GM23338 (cell line): ENCODE results near the gene ANXA3. TPM values are rescaled to one million over a fixed set of nuclear protein-coding genes. Genes with fewer than 3 reads are reported as not detected.

Source experiments
- ATAC-seq: fragments of 200-7000 bp; cut with Tn5 transposase; 3 replicates; pipeline ENCODE4 v1.9.1; 2020
- DNase-seq: peaks from one replicate; pipeline ENCODE4 v3.0.0-alpha.2; 2015; ENCODE audit warnings: low spot score
- H2AFZ ChIP-seq: fragments of 200-600 bp; sonication (generic); 2 replicates; pipeline ENCODE4 v1.8.0; 2016; ENCODE audit warnings: antibody characterized with exemption, mild to moderate bottlenecking, moderate library complexity
- H3F3A ChIP-seq: fragments of 200-600 bp; sonication (generic); replicated peaks from 2 replicates; pipeline ENCODE4 v1.8.0; 2017; ENCODE audit warnings: antibody characterized with exemption, mixed run types, low read depth
- H3K27ac ChIP-seq: fragments of 200-600 bp; sonication (generic); 2 replicates; pipeline ENCODE4 v1.6.1; 2016; ENCODE audit warnings: low read depth
- H3K27me3 ChIP-seq: fragments of 200-600 bp; sonication (generic); 2 replicates; pipeline ENCODE4 v1.8.0; 2016; ENCODE audit warnings: mild to moderate bottlenecking, mixed run types, moderate library complexity; ENCODE audit not compliant: insufficient read depth
- H3K36me3 ChIP-seq: fragments of 200-600 bp; sonication (generic); 2 replicates; pipeline ENCODE4 v1.8.0; 2016; ENCODE audit warnings: mild to moderate bottlenecking; ENCODE audit not compliant: insufficient read depth
- H3K4me1 ChIP-seq: fragments of 200-600 bp; sonication (generic); 2 replicates; pipeline ENCODE4 v1.8.0; 2016; ENCODE audit warnings: mild to moderate bottlenecking, moderate library complexity; ENCODE audit not compliant: insufficient read depth
- H3K4me2 ChIP-seq: fragments of 200-600 bp; sonication (generic); 2 replicates; pipeline ENCODE4 v1.7.1; 2017; ENCODE audit warnings: mixed run types
- H3K4me3 ChIP-seq: fragments of 200-600 bp; sonication (generic); 2 replicates; pipeline ENCODE4 v1.6.1; 2016; ENCODE audit warnings: mixed run types
- H3K79me2 ChIP-seq: fragments of 200-600 bp; sonication (generic); replicated peaks from 2 replicates; pipeline ENCODE4 v1.8.0; 2017; ENCODE audit warnings: mild to moderate bottlenecking; ENCODE audit not compliant: insufficient read depth
- H3K9me2 ChIP-seq: fragments of 200-600 bp; sonication (generic); 2 replicates; pipeline ENCODE4 v1.8.0; 2017; ENCODE audit not compliant: insufficient read depth
- H4K20me1 ChIP-seq: fragments of 200-600 bp; sonication (generic); replicated peaks from 2 replicates; pipeline ENCODE4 v1.8.0; 2017; ENCODE audit warnings: mild to moderate bottlenecking; ENCODE audit not compliant: insufficient read depth
- H3K27ac Mint-ChIP-seq: 2 replicates; pipeline ENCODE4 v1.8.0; 2020; ENCODE audit warnings: inconsistent platforms, mild to moderate bottlenecking, moderate library complexity, mixed read lengths
- H3K27me3 Mint-ChIP-seq: 3 replicates; pipeline ENCODE4 v1.8.0; 2022; ENCODE audit warnings: low read depth, mild to moderate bottlenecking, moderate library complexity, mixed read lengths, inconsistent platforms; ENCODE audit not compliant: insufficient read depth, poor library complexity
- H3K36me3 Mint-ChIP-seq: 3 replicates; pipeline ENCODE4 v1.8.0; 2021; ENCODE audit warnings: low read depth, mild to moderate bottlenecking, inconsistent platforms, moderate library complexity, mixed read lengths
- H3K4me1 Mint-ChIP-seq: 3 replicates; pipeline ENCODE4 v1.8.0; 2020; ENCODE audit warnings: mild to moderate bottlenecking, inconsistent platforms, mixed read lengths
- H3K4me3 Mint-ChIP-seq: 3 replicates; pipeline ENCODE4 v1.8.0; 2021; ENCODE audit warnings: moderate library complexity, mild to moderate bottlenecking, inconsistent platforms, mixed read lengths
- H3K9me3 Mint-ChIP-seq: 3 replicates; pipeline ENCODE4 v1.8.0; 2020; ENCODE audit warnings: moderate library complexity, mild to moderate bottlenecking, inconsistent platforms, mixed read lengths
- CTCF ChIP-seq, 2 experiments: fragments of 200-600 bp in 1 of 2; sonication (generic) in 1 of 2; conservative IDR thresholded peaks; 2 replicates each; pipeline versions ENCODE4 v1.5.1 to v1.6.1; 2016 to 2017; ENCODE audit warnings: antibody characterized with exemption in 2 of 2, low read depth in 2 of 2, mild to moderate bottlenecking in 2 of 2, moderate library complexity in 1 of 2
- EZH2 ChIP-seq: fragments of 200-600 bp; sonication (generic); IDR thresholded peaks from one replicate; pipeline ENCODE4 v1.8.0; 2017; ENCODE audit warnings: antibody characterized with exemption, mild to moderate bottlenecking, low read depth; ENCODE audit not compliant: unreplicated experiment
- EZH2phosphoT487 ChIP-seq: fragments of 200-600 bp; sonication (generic); IDR thresholded peaks from one replicate; pipeline ENCODE4 v1.8.1; 2018; ENCODE audit warnings: antibody characterized with exemption; ENCODE audit not compliant: unreplicated experiment
- POLR2AphosphoS5 ChIP-seq: IDR thresholded peaks from 2 replicates; pipeline ENCODE4 v1.6.1; 2016; ENCODE audit warnings: antibody characterized with exemption, low read depth
- ZNF114 ChIP-seq: fragments of 250-450 bp; sonication (Bioruptor Pico); IDR thresholded peaks from 2 replicates; pipeline ENCODE4 v1.5.0; 2020; ENCODE audit warnings: mild to moderate bottlenecking, moderate library complexity
- ZNF462 ChIP-seq: fragments of 250-450 bp; sonication (Bioruptor Pico); IDR thresholded peaks from 2 replicates; pipeline ENCODE4 v1.5.0; 2020; ENCODE audit warnings: mild to moderate bottlenecking, moderate library complexity
- polyA plus RNA-seq: library from polyadenylated mRNA; unstranded; fragments of >200 nt; fragmentation: Nextera tagmentation; extraction: Ambion mirVana; gene quantifications from 2 replicates; pipeline ENCODE4 v1.2.1, GENCODE V29; 2016
- total RNA-seq: library from RNA; depleted of rRNA; stranded (reverse); fragments of >200 nt; shearing (Covaris generic); gene quantifications from 2 replicates; pipeline ENCODE4 v1.2.3, GENCODE V29; 2014

The ANXA3 gene
- total and polyA plus RNA-seq, 2 experiments from 2014 or later = 20.3 to 31.5 TPM

GRCh38 chr4:78599931-78600375, 48.4 kb downstream of the ANXA3 start:
- DNase-seq = no peak
- Histone ChIP-seq H3K4me3 (no peak overlapping the region), H2AFZ (no peak overlapping the region), H3K9me2 (no peaks in the 10 kb centered on the region), H3K4me1 (no peaks in the 10 kb centered on the region), H4K20me1 (no peaks in the 10 kb centered on the region), H3K36me3 (no peaks in the 10 kb centered on the region), H3K79me2 (no peaks in the 10 kb centered on the region), H3K27ac (no peak overlapping the region), H3K27me3 (no peaks in the 10 kb centered on the region), H3K4me2 (no peak overlapping the region), H3F3A (no peaks in the 10 kb centered on the region)
- no peak for TF ChIP-seq ZNF114 (CRISPR knock-in tag)
- TF ChIP-seq POLR2AphosphoS5 = no peak
- TF ChIP-seq CTCF (conservative IDR thresholded peaks at IDR 0.05; ENCODE audit: low read depth in 2 of 2) = no peak
- no peak for TF ChIP-seq ZNF462
- Mint-ChIP-seq H3K36me3 (peaks cover 8% of the 10 kb centered on the region; the same call in 2 of the 3 replicates), H3K9me3 (no peaks in the 10 kb centered on the region), H3K4me3 (no peak overlapping the region), H3K4me1 (peaks cover 7% of the 10 kb centered on the region; the same call in 1 of the 3 replicates), H3K27me3 (peaks cover 2% of the 10 kb centered on the region), H3K27ac (no peak overlapping the region)
- no peak for ATAC-seq

- H3F3A ChIP-seq = no peaks in the 10 kb centered on the region
- Mint-ChIP-seq H3K27me3 (peaks cover 2% of the 10 kb centered on the region), H3K4me3 (no peak overlapping the region), H3K4me1 (peaks cover 1% of the 10 kb centered on the region; the same call in 1 of the 3 replicates), H3K27ac (no peak overlapping the region), H3K36me3 (peaks cover 8% of the 10 kb centered on the region; the same call in 1 of the 3 replicates), H3K9me3 (no peaks in the 10 kb centered on the region)
- peak in 1 of 2 experiments; percentile 30; a peak in 2 of 4 replicates for TF ChIP-seq CTCF (conservative IDR thresholded peaks at IDR 0.05; ENCODE audit: low read depth in 2 of 2)
- TF ChIP-seq EZH2phosphoT487 = no peak
- TF ChIP-seq EZH2 = no peak
- no peaks in the 10 kb centered on the region for H3K9me2 ChIP-seq
- H3K4me2 ChIP-seq = no peak overlapping the region
- no peak for DNase-seq
- ATAC-seq = no peak
- H3K4me3 ChIP-seq = no peak overlapping the region
- H3K4me1 ChIP-seq = no peaks in the 10 kb centered on the region
- no peaks in the 10 kb centered on the region for H3K79me2 ChIP-seq
- no peaks in the 10 kb centered on the region for H3K36me3 ChIP-seq
- H3K27ac ChIP-seq = no peak overlapping the region
- no peaks in the 10 kb centered on the region for H4K20me1 ChIP-seq
- H3K27me3 ChIP-seq = no peaks in the 10 kb centered on the region
- no peak overlapping the region for H2AFZ ChIP-seq
Measured at GRCh38 chr4:78601013-78601412, 49.4 kb downstream of the ANXA3 start.
